ENCODE measurements around the gene CTBP2. TPM values are rescaled to one million over a fixed set of nuclear protein-coding genes. Genes with fewer than 3 reads are reported as not detected.

The CTBP2 gene
- total and polyA plus RNA-seq, 4 donors = 3.4 to 59.2 (median 5.5) TPM

DNA sequence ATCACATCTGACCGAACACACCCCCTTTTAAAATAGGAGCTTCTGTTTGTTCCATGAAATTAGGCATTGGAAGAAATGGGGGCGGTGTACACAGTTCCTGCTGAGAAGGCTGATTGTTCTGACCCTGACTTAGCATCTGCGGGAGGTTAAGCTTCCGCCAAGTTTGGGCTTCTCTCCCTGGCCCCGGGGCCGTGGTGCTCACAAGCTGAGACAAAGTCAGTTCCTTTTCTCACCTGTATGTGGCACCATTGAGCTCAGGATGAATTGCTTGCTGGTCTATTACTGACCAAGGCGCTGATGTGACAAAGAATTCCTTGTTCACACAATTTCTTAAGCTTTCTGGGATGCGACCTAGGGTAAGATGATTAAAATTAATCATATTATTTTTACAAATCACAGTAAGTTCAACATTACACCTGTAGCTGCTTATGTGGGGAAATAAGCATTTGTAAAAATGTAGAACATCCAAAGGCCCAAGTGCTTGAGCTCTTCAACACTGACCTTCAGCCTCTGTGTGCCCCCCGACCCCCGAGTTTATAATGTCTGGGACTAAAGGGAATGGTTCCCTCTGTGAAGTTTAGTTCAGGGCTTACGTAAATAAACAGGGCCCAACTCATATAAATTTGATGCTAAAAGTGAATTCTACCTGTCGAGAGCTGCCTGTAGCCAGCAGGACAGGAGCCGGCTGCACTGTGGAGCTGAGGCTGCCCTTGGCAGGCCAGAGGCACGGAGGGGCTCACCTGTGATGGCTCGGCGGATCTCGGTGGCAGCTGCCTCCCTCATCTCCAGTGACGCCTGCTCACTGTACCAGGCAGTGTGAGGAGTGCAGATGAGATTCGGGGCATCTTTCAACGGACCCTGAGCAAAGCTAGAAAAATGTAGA, 167.7 kb downstream of the CTBP2 start:
- H3K4me3 ChIP-seq (ENCODE audit: low read depth in 1 of 3, low read length in 3 of 3) = no peak overlapping the region
- WGBS = 66% methylated on average over 20 of the region's 20 CpGs
- no peaks in the 10 kb centered on the region for H3K9me3 ChIP-seq (ENCODE audit: control insufficient read depth in 4 of 4, low read length in 3 of 4)
- no peaks in the 10 kb centered on the region for H3K27me3 ChIP-seq (ENCODE audit: control insufficient read depth in 4 of 4, insufficient read depth in 4 of 4, low read length in 3 of 4)
- no peak overlapping the region for H3K9ac ChIP-seq (ENCODE audit: low read depth in 1 of 2, low read length in 2 of 2)
- peaks cover 1 to 9% (median 4%) of the 10 kb centered on the region in 4 donors for H3K36me3 ChIP-seq (ENCODE audit: control insufficient read depth in 4 of 4, insufficient read depth in 3 of 4, low read depth in 1 of 4, low read length in 3 of 4)
- no peak overlapping the region for H3K27ac ChIP-seq (ENCODE audit: low read depth in 1 of 2, low read length in 2 of 2)
- TF ChIP-seq RXRA (IDR thresholded peaks at IDR 0.05) = peak in 1 of 2 donors; percentile 28
- TF ChIP-seq, protein P1, sequence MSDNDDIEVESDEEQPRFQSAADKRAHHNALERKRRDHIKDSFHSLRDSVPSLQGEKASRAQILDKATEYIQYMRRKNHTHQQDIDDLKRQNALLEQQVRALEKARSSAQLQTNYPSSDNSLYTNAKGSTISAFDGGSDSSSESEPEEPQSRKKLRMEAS (IDR thresholded peaks at IDR 0.05) = no peak
- TF ChIP-seq HNF4A (conservative IDR thresholded peaks at IDR 0.05) = peak in 1 of 2 donors; percentile 12
- TF ChIP-seq, protein P2, sequence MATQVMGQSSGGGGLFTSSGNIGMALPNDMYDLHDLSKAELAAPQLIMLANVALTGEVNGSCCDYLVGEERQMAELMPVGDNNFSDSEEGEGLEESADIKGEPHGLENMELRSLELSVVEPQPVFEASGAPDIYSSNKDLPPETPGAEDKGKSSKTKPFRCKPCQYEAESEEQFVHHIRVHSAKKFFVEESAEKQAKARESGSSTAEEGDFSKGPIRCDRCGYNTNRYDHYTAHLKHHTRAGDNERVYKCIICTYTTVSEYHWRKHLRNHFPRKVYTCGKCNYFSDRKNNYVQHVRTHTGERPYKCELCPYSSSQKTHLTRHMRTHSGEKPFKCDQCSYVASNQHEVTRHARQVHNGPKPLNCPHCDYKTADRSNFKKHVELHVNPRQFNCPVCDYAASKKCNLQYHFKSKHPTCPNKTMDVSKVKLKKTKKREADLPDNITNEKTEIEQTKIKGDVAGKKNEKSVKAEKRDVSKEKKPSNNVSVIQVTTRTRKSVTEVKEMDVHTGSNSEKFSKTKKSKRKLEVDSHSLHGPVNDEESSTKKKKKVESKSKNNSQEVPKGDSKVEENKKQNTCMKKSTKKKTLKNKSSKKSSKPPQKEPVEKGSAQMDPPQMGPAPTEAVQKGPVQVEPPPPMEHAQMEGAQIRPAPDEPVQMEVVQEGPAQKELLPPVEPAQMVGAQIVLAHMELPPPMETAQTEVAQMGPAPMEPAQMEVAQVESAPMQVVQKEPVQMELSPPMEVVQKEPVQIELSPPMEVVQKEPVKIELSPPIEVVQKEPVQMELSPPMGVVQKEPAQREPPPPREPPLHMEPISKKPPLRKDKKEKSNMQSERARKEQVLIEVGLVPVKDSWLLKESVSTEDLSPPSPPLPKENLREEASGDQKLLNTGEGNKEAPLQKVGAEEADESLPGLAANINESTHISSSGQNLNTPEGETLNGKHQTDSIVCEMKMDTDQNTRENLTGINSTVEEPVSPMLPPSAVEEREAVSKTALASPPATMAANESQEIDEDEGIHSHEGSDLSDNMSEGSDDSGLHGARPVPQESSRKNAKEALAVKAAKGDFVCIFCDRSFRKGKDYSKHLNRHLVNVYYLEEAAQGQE (IDR thresholded peaks at IDR 0.05) = no peak
- TF ChIP-seq, protein P3, sequence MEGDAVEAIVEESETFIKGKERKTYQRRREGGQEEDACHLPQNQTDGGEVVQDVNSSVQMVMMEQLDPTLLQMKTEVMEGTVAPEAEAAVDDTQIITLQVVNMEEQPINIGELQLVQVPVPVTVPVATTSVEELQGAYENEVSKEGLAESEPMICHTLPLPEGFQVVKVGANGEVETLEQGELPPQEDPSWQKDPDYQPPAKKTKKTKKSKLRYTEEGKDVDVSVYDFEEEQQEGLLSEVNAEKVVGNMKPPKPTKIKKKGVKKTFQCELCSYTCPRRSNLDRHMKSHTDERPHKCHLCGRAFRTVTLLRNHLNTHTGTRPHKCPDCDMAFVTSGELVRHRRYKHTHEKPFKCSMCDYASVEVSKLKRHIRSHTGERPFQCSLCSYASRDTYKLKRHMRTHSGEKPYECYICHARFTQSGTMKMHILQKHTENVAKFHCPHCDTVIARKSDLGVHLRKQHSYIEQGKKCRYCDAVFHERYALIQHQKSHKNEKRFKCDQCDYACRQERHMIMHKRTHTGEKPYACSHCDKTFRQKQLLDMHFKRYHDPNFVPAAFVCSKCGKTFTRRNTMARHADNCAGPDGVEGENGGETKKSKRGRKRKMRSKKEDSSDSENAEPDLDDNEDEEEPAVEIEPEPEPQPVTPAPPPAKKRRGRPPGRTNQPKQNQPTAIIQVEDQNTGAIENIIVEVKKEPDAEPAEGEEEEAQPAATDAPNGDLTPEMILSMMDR (IDR thresholded peaks at IDR 0.05; ENCODE audit: low read depth, low read length, missing input control) = peak; percentile 62
- TF ChIP-seq NR2F2 (IDR thresholded peaks at IDR 0.05) = peak; percentile 73
- peak; percentile 78 to 85 for TF ChIP-seq RAD21 (IDR thresholded peaks at IDR 0.05)
- H3K4me1 ChIP-seq (ENCODE audit: control insufficient read depth in 4 of 4, insufficient read depth in 4 of 4, low read length in 3 of 4) = peaks cover 1 to 7% (median 4%) of the 10 kb centered on the region in 4 donors
- DNase-seq (ENCODE audit: low spot score) = peak; percentile 25

DNA sequence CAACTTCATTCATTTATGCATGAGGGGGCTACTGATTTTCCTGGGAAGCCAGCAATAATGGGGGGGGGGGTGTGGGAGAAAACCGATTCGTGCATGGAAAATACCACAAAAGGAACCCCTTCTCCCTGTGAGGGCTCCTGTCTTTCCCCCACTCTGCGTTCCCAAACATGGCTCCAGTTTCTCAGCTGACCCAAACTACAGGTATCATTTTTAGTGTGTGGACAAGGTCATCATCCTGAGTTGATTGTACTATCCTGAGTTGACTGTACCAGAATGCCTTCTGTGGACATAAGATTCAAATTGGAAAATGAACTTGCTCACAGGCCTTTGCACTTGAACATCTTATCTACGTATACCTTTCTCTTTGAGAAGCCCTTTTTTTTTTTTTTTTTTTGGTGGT, 168.5 kb downstream of the CTBP2 start:
- no peak overlapping the region for H3K4me3 ChIP-seq (ENCODE audit: low read depth in 1 of 3, low read length in 3 of 3)
- no peaks in the 10 kb centered on the region for H3K9me3 ChIP-seq (ENCODE audit: control insufficient read depth in 4 of 4, low read length in 3 of 4)
- H3K9ac ChIP-seq (ENCODE audit: low read depth in 1 of 2, low read length in 2 of 2) = no peak overlapping the region
- peaks cover 1 to 15% (median 8%) of the 10 kb centered on the region in 4 donors for H3K4me1 ChIP-seq (ENCODE audit: control insufficient read depth in 4 of 4, insufficient read depth in 4 of 4, low read length in 3 of 4)
- 97% methylated on average over 4 of the region's 4 CpGs for WGBS
- H3K36me3 ChIP-seq (ENCODE audit: control insufficient read depth in 4 of 4, insufficient read depth in 3 of 4, low read depth in 1 of 4, low read length in 3 of 4) = peaks cover 1 to 9% (median 4%) of the 10 kb centered on the region in 4 donors
- no peak overlapping the region for H3K27ac ChIP-seq (ENCODE audit: low read depth in 1 of 2, low read length in 2 of 2)
- TF ChIP-seq RXRA (IDR thresholded peaks at IDR 0.05) (no peak), SP1 (IDR thresholded peaks at IDR 0.05) (no peak), TAF1 (conservative IDR thresholded peaks at IDR 0.05) (no peak), YY1 (IDR thresholded peaks at IDR 0.05) (no peak)
- TF ChIP-seq, protein P4, sequence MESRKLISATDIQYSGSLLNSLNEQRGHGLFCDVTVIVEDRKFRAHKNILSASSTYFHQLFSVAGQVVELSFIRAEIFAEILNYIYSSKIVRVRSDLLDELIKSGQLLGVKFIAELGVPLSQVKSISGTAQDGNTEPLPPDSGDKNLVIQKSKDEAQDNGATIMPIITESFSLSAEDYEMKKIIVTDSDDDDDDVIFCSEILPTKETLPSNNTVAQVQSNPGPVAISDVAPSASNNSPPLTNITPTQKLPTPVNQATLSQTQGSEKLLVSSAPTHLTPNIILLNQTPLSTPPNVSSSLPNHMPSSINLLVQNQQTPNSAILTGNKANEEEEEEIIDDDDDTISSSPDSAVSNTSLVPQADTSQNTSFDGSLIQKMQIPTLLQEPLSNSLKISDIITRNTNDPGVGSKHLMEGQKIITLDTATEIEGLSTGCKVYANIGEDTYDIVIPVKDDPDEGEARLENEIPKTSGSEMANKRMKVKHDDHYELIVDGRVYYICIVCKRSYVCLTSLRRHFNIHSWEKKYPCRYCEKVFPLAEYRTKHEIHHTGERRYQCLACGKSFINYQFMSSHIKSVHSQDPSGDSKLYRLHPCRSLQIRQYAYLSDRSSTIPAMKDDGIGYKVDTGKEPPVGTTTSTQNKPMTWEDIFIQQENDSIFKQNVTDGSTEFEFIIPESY (IDR thresholded peaks at IDR 0.05) = no peak
- TF ChIP-seq, protein P2 (IDR thresholded peaks at IDR 0.05) = no peak
- TF ChIP-seq, protein P1 (IDR thresholded peaks at IDR 0.05) = no peak
- no peaks in the 10 kb centered on the region for H3K27me3 ChIP-seq (ENCODE audit: control insufficient read depth in 4 of 4, insufficient read depth in 4 of 4, low read length in 3 of 4)
- no peak for DNase-seq (ENCODE audit: low spot score)
